HG03520 (cell line): ENCODE data around the gene VCY.
"Not testable (repeated sequence)": the region's sequence is repeated elsewhere in the genome, so short reads cannot be mapped to it uniquely, and the experiment has no call there.

ENCODE experiments used
- ATAC-seq: cut with Tn5 transposase; IDR thresholded peaks from one replicate; pipeline ENCODE4 v1.9.1; 2021; ENCODE audit warnings: mild to moderate bottlenecking, moderate library complexity; ENCODE audit not compliant: unreplicated experiment

Gene VCY

GRCh38 chrY:13986373-13986772 is at the start of gene VCY:
VCY (minus strand) TSS chrY:13986473; CDS start chrY:13986440, 33 bp downstream.
- not testable (repeated sequence) for ATAC-seq

- not testable (repeated sequence) for ATAC-seq
Observed at GRCh38 chrY:14030395-14030794, 44.1 kb upstream of the VCY start.

GRCh38 chrY:14011916-14012315 is 25.6 kb upstream of the VCY start:
- ATAC-seq: not testable (repeated sequence)

GRCh38 chrY:13942406-13942805 is 43.9 kb downstream of the VCY start:
- ATAC-seq: not testable (repeated sequence)
